A172 (cell line): ENCODE measurements around the gene KRT75. TPM values are rescaled to one million over a fixed set of nuclear protein-coding genes. Genes with fewer than 3 reads are reported as not detected.

Experiments used
- DNase-seq: peaks from one replicate; pipeline ENCODE4 v3.0.0-alpha.2; 2015; ENCODE audit warnings: low spot score
- total RNA-seq: library from RNA; depleted of rRNA; stranded (reverse); fragments of >200 nt; shearing (Covaris generic); gene quantifications from 2 replicates; pipeline ENCODE4 v1.2.3, GENCODE V29; 2014; rRNA removed

Gene KRT75
- total RNA-seq, 1 experiment from 2014 or later, result not detected

- no peak for DNase-seq
These were observed 41.6 kb downstream of the KRT75 start for GRCh38 chr12:52392465-52393007.

- peak; percentile 36 for DNase-seq
These were observed 42.6 kb downstream of the KRT75 start for GRCh38 chr12:52391618-52392002.

DNA sequence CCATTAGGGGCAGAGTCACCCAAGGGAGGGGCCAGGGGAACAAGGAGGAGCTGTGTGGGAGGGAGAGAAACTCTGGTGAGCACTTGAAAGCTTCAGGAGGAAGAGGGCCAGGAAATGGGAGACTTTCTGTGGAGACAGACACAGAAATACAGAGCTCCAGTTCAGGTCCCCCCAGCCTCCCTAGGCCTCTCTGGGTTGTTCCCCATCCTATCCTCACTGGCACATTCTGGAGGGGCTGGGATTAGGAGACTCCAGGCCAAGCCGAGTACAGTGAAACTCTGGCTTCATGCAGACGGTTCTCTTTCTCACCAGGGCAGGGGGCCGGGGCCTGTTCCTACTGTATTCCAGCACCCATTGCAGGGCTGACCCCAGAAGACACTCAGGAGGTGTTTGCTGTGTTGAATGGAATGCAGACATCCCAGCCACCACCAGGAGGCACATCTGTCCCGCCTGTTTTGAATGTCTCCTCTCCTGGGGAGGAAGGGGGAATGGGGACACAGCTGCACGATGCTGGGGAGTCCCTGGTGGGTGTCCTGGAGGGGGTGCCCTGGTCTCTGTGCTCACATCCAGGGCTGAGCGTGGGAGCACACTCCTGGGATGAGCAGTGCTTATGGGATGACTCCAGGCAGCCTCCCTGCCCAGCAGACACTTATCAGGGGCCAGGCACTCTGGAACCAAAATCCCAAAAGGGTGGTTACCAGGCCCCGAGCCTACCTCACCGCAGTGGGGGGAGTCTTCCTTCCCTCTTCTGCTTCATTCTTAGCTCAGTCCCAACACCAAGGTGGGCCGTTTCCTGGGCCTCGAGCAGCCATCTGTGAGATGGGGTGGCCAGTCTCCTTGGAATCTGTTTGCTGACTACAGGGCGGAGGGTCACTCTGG, 43.2 kb downstream of the KRT75 start:
- peak; percentile 46 for DNase-seq

DNA sequence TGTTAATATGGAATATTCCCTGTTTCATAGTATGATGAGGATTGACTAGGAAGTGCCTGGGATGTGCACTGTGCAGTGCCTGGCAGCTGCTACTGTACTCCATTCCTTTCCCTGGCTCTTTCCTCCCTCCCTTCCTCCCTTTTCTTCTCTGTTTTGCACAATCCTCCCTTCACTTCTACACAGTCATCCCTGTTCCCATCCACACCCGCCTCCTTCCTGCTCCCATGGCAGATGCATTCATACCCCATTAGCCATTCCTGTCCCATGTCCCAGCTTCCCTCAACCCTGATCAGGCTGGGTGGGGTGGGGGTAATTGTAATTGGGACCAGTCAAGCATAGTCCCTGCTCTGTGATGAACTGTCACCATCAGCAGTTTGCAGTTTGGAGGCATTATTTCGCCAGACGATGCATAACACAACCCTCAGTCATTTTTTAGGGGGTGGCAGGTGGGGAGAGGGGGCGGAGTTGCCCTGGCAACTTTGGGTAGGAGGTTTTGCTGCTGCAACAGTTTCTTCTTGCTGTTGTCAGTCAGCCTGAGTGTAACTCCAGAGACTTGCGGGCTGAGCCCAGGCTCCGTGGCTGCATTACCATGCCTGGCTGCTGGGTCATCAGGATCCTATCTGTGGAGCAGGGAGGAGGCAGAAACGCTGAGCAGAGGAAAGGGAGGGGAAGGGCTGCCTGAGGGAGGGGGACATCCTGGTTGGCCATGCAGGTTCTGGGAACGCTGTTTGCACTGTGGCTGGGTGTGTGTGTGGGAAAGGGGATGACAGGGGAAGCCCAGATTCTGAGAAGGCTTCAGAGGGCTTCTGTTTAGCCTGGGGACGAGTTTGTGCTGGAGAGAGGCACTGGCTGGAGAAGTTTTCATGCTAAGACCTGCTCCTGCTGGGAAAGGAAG, 44.6 kb downstream of the KRT75 start:
- no peak for DNase-seq

- no peak for DNase-seq
These were observed 46.3 kb downstream of the KRT75 start for GRCh38 chr12:52387859-52388258.

DNA sequence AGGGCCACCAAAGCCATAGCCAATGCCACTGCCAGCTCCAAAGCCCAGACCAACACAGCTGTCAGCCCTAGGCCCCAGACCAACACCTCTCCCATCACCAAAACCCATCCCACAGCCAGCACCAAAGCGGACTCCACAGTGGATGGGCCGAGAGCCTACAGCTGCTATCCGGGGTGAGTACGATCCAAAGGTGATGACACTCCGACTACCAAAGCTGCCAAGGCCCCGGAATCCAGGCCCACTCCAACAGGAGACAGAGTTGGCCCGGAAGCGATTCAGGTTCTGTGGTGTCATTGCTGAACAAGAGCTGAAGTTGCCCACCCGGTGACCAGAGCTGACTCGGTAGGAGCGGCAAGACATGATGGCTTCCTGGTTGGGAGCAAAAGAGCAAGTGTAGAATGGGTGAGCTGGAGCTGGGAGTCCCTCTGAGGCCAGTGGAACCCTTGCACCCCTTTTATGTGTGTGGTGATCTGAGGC, 48.9 kb downstream of the KRT75 start, which contains the start of gene KRT84:
Gene KRT84 (minus strand): TSS at position 427 of the 477 bp plus-strand sequence. CDS start 67 bp downstream, at position 360.
- DNase-seq, result no peak

DNA sequence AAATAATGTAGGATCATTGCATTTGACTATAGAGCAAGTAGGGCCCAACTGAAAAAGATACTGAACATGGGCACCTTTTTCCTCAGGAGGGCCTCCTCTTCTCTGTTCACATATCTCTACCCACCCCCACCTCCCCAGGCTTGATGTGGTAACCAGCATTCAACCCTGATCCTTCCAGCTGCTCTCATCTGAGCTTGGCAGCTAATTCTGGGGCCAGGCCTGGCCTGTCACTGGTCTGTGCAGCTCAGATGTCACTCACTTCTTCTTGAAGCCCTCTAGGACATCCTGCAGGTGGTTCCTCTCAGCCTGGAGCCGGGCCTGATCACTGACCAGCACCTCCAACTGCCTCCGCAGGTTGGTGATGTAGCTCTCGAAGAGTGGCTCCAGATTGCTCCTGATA, 50.8 kb downstream of the KRT75 start:
- no peak for DNase-seq

DNA sequence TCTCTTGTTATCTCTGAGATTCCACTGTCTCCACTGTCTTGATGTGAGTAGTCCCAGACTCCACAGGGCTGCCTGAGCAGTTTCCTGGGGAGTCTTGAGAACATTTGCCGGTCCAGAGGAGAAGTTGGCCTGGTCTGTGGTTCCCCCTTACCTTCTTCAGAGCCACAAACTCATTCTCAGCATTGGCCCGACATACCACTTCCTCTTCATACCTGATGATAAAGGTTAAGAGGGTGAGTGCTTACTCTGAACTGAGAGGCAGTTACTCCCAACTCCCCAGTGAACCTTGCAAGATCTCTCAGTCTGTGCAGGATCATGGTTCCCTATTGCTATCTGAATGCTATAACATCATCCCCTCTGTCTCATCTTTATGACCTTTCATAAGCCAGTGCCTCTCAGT, 51.3 kb downstream of the KRT75 start:
- DNase-seq, result no peak

GRCh38 chr12:52381206-52381605, 53.0 kb downstream of the KRT75 start:
- no peak for DNase-seq

GRCh38 chr12:52380271-52380694, 53.9 kb downstream of the KRT75 start:
- DNase-seq, result no peak

DNA sequence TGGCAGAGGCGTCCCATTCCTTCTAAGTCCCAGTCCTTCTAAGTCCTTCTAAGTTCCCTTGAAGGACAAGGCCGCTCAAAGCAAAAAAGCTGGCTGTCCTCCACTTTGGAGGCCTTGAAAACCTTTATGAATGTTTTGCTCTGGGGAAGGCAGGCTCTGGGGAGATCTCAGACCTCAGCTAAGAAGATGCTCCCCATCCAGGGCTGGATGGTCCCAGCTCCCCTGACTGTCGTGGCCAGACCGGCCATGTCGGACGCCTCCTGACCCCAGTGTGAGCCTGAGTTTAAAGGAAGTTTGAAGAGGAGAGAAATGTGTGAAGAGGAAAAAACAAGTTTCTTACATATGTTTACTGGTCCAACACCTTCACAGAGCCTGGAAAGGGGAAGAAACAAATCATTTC, 54.6 kb downstream of the KRT75 start:
- no peak for DNase-seq

- DNase-seq, result no peak
These were observed 56.1 kb downstream of the KRT75 start for GRCh38 chr12:52378091-52378490.

DNA sequence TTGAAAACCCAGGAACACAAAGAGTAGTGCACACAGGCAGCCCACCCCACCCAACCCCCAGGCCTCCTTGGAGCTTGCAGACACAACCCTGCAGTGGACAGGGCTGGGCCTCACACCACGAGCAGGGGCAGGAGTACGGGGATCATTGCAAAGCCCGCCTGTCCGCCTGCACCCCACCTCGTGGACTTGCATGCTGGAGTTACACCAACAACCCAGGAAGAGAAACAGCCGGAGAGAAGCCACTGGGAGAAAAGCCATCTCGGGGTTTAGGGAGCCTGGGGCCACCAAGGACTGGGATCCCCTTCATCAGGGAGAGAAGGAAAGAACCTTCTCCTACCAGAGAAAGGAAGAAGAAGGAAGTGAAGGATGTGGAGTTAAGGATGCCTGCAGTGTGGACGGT, 56.9 kb downstream of the KRT75 start:
- DNase-seq, result no peak

Other genes starting within 250 kb of the KRT75 start
- 65.2 and 75.2 TPM in 2 replicates for gene KRT80, start 242.4 kb downstream of the KRT75 start, total RNA-seq
- 13.8 and 16.1 TPM in 2 replicates for gene KRT7, start 201.1 kb downstream of the KRT75 start, total RNA-seq
- gene KRT86, start 159.7 kb downstream of the KRT75 start, total RNA-seq, result 1.5 and 1.6 TPM in 2 replicates
- 59.0 and 66.4 TPM in 2 replicates for gene KRT81, start 142.8 kb downstream of the KRT75 start, total RNA-seq
- 0.05 and 0.41 TPM in 2 replicates for gene KRT83, start 113.0 kb downstream of the KRT75 start, total RNA-seq
- 0.05 TPM in 1 of 2 replicates, not detected in the other for gene KRT85, start 66.9 kb downstream of the KRT75 start, total RNA-seq
- not detected in 2 replicates for gene KRT84, start 48.7 kb downstream of the KRT75 start, total RNA-seq
- not detected in 2 replicates for gene KRT82, start 28.0 kb downstream of the KRT75 start, total RNA-seq
- not detected in 2 replicates for gene KRT6B, start 17.8 kb upstream of the KRT75 start, total RNA-seq
- not detected in 2 replicates for gene KRT6C, start 39.4 kb upstream of the KRT75 start, total RNA-seq
- gene KRT6A, start 58.9 kb upstream of the KRT75 start, total RNA-seq, result not detected in 2 replicates
- 1.1 and 1.4 TPM in 2 replicates for gene KRT5, start 86.0 kb upstream of the KRT75 start, total RNA-seq
- not detected in 2 replicates for gene KRT71, start 118.8 kb upstream of the KRT75 start, total RNA-seq
- gene KRT74, start 139.5 kb upstream of the KRT75 start, total RNA-seq, result 0.43 TPM in 1 of 2 replicates, not detected in the other
- not detected in 2 replicates for gene KRT72, start 167.1 kb upstream of the KRT75 start, total RNA-seq
- not detected in 2 replicates for gene KRT73, start 184.2 kb upstream of the KRT75 start, total RNA-seq
- not detected in 2 replicates for gene KRT2, start 217.8 kb upstream of the KRT75 start, total RNA-seq
- not detected in 2 replicates for gene KRT1, start 246.0 kb upstream of the KRT75 start, total RNA-seq